Spleen (tissue), 7 donors: ENCODE measurements around the gene IL17C.

Experiments used
- CTCF ChIP-seq, 11 experiments: fragments of 200-600 bp in 7 of 11; fragments of 450-650 bp in 4 of 11; sonication (generic) in 4 of 11; IDR thresholded peaks in 8 of 11; conservative IDR thresholded peaks in 3 of 11; 1 replicate in 7 of 11; 2 replicates in 4 of 11; pipeline versions ENCODE4 v1.4.0 to v1.8.0; 2016 to 2021; ENCODE audit warnings: antibody characterized with exemption in 11 of 11, inconsistent platforms in 4 of 11, mild to moderate bottlenecking in 1 of 11
- POLR2A ChIP-seq, 3 donors: fragments of 450-650 bp; IDR thresholded peaks; one replicate each; pipeline ENCODE4 v1.5.1; 2017; ENCODE audit warnings: antibody characterized with exemption in 3 of 3, mild to moderate bottlenecking in 1 of 3
- POLR2AphosphoS5 ChIP-seq, 3 donors: sonication (generic); formaldehyde crosslinking; IDR thresholded peaks; one replicate each; pipeline ENCODE4 v1.5.1; 2017; ENCODE audit warnings: antibody characterized with exemption in 3 of 3
- donor health status: DM: no; HTN: no; CAD: no; lungs with moderate emphysema.
- donor health status: DM: no; HTN: no; CAD: no.
- donor health status: DM: no; HTN: no; CAD: no.

GRCh38 chr16:88669980-88670379 lies 31.6 kb downstream of the IL17C start:
- TF ChIP-seq POLR2A (IDR thresholded peaks at IDR 0.05), result no peak
- TF ChIP-seq CTCF (IDR thresholded peaks at IDR 0.05 in 8 of 11, conservative IDR thresholded peaks at IDR 0.05 in 3 of 11), result no peak
- TF ChIP-seq POLR2AphosphoS5 (IDR thresholded peaks at IDR 0.05), result no peak
